SU-DHL-6 (cell line): ENCODE measurements around the gene MGMT.

Experiments
- H2AFZ ChIP-seq: fragments of 200-600 bp; sonication (generic); 2 replicates; pipeline ENCODE4 v1.6.1; 2014; ENCODE audit warnings: low read depth, mild to moderate bottlenecking, moderate library complexity, mixed read lengths, antibody characterized with exemption, low read length; ENCODE audit not compliant: severe bottlenecking
- H3F3A ChIP-seq: fragments of 200-600 bp; shearing (Covaris generic); 2 replicates; pipeline ENCODE4 v1.6.0; 2016; ENCODE audit warnings: antibody characterized with exemption, mild to moderate bottlenecking; ENCODE audit not compliant: insufficient read depth
- H3K27ac ChIP-seq: fragments of 200-600 bp; sonication (generic); 2 replicates; pipeline ENCODE4 v1.5.1; 2016; ENCODE audit warnings: low read depth, mild to moderate bottlenecking, low read length, moderate library complexity, mixed read lengths
- H3K27me3 ChIP-seq: fragments of 200-600 bp; sonication (generic), shearing (Covaris generic); 2 replicates; pipeline ENCODE4 v1.6.0; 2014; ENCODE audit warnings: mild to moderate bottlenecking, low read length
- H3K36me3 ChIP-seq: fragments of 200-600 bp; sonication (generic); 2 replicates; pipeline ENCODE4 v1.6.1; 2014; ENCODE audit warnings: mild to moderate bottlenecking, low read length, mixed read lengths
- H3K4me2 ChIP-seq: fragments of 300-600, 200-600 bp; shearing (Covaris generic), sonication (generic); 2 replicates; pipeline ENCODE4 v1.6.0; 2014; ENCODE audit warnings: low read length, low read depth, mild to moderate bottlenecking; ENCODE audit not compliant: poor library complexity, severe bottlenecking
- H3K4me3 ChIP-seq: fragments of 200-600 bp; sonication (generic); 2 replicates; pipeline ENCODE4 v1.5.1; 2014; ENCODE audit warnings: antibody characterized with exemption, low read length, mild to moderate bottlenecking, mixed read lengths; ENCODE audit not compliant: insufficient read depth, poor library complexity, severe bottlenecking
- H3K79me2 ChIP-seq: fragments of 200-600 bp; sonication (generic); 2 replicates; pipeline ENCODE4 v1.6.1; 2014; ENCODE audit warnings: mild to moderate bottlenecking, low read length, moderate library complexity; ENCODE audit not compliant: insufficient read depth
- H3K9ac ChIP-seq: fragments of 200-600 bp; sonication (generic); 2 replicates; pipeline ENCODE4 v1.7.0; 2014; ENCODE audit warnings: mild to moderate bottlenecking, low read length
- H3K9me2 ChIP-seq: fragments of 200-600 bp; sonication (generic); replicated peaks from 2 replicates; pipeline ENCODE4 v1.6.1; 2014; ENCODE audit warnings: low read length; ENCODE audit not compliant: insufficient read depth
- H3K9me3 ChIP-seq: fragments of 200-600 bp; sonication (generic); 2 replicates; pipeline ENCODE4 v1.6.1; 2014; ENCODE audit warnings: low read length, mixed read lengths; ENCODE audit not compliant: insufficient read depth
- H4K20me1 ChIP-seq: fragments of 200-600 bp; sonication (generic); 2 replicates; pipeline ENCODE4 v1.6.1; 2014; ENCODE audit warnings: low read depth, mild to moderate bottlenecking, antibody characterized with exemption, low read length, moderate library complexity, mixed read lengths
- EZH2phosphoT487 ChIP-seq: fragments of 200-600 bp; sonication (generic), shearing (Covaris generic); conservative IDR thresholded peaks from 2 replicates; pipeline ENCODE4 v1.6.1; 2018; ENCODE audit warnings: mild to moderate bottlenecking, antibody characterized with exemption, low read length, moderate library complexity, mixed read lengths
- TF ChIP-seq, protein P1 (sequence below): fragments of 200-600 bp; sonication (generic); IDR thresholded peaks from one replicate; pipeline ENCODE4 v1.5.1; 2017; ENCODE audit warnings: antibody characterized with exemption, mild to moderate bottlenecking, low read length, moderate library complexity; ENCODE audit not compliant: insufficient read depth, poor library complexity, severe bottlenecking

Gene MGMT

DNA sequence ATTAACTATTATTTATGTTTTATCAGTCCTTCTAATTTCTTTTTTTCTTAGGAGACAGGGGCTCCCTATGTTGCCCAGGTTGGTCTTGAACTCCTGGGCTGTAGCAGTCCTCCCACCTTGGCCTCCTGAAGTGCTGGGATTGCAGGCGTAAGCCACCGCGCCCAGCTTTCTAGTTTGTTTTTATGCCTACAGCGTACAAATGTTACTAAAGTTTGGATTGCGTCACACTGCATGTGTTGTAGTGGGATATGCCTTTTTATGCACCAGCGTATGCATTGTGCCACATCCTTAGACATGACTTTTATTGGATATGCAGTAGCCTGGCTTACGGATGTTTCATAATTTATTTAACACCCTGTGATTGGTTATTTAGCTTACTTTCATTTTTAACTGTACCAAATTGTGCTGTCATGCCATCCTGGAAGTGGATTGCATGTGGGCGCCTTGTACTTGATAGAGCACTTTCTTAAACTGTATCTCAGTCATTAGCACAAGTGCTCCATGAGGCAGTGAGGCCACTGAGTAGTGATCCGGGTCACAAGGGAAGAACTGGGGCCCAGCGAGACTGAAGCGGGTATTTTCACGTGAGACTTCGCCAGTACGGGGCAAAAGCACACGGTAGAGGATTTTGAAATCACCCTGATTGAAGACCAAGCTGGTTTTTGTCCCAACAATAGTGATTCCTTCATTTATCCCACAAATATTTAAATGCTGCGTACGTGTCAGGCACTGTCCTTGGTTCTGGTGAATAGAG is 165.0 kb downstream of the MGMT start:
- no peak overlapping the region for H3K9ac ChIP-seq
- H3K36me3 ChIP-seq: no peaks in the 10 kb centered on the region
- no peaks in the 10 kb centered on the region; the same call in 1 of the 2 replicates for H3K9me2 ChIP-seq
- H3K79me2 ChIP-seq: no peaks in the 10 kb centered on the region
- no peaks in the 10 kb centered on the region for H4K20me1 ChIP-seq
- no peak overlapping the region for H3K4me2 ChIP-seq
- H3K4me3 ChIP-seq: no peak overlapping the region
- H3K27me3 ChIP-seq: no peaks in the 10 kb centered on the region
- TF ChIP-seq, protein P1, sequence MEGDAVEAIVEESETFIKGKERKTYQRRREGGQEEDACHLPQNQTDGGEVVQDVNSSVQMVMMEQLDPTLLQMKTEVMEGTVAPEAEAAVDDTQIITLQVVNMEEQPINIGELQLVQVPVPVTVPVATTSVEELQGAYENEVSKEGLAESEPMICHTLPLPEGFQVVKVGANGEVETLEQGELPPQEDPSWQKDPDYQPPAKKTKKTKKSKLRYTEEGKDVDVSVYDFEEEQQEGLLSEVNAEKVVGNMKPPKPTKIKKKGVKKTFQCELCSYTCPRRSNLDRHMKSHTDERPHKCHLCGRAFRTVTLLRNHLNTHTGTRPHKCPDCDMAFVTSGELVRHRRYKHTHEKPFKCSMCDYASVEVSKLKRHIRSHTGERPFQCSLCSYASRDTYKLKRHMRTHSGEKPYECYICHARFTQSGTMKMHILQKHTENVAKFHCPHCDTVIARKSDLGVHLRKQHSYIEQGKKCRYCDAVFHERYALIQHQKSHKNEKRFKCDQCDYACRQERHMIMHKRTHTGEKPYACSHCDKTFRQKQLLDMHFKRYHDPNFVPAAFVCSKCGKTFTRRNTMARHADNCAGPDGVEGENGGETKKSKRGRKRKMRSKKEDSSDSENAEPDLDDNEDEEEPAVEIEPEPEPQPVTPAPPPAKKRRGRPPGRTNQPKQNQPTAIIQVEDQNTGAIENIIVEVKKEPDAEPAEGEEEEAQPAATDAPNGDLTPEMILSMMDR: no peak
- no peak for TF ChIP-seq EZH2phosphoT487
- H3K9me3 ChIP-seq: no peaks in the 10 kb centered on the region; the same call in 1 of the 2 replicates
- no peak overlapping the region for H3K27ac ChIP-seq
- no peaks in the 10 kb centered on the region for H3F3A ChIP-seq
- no peak overlapping the region for H2AFZ ChIP-seq

- Histone ChIP-seq H3K79me2 (no peaks in the 10 kb centered on the region), H3K4me2 (no peak overlapping the region), H3K27ac (no peak overlapping the region), H3K4me3 (no peak overlapping the region), H3K27me3 (no peaks in the 10 kb centered on the region), H3K9me2 (no peaks in the 10 kb centered on the region; the same call in 1 of the 2 replicates), H2AFZ (no peak overlapping the region), H3K9ac (no peak overlapping the region), H4K20me1 (no peaks in the 10 kb centered on the region), H3K36me3 (no peaks in the 10 kb centered on the region), H3K9me3 (no peaks in the 10 kb centered on the region; the same call in 1 of the 2 replicates), H3F3A (no peaks in the 10 kb centered on the region)
- TF ChIP-seq EZH2phosphoT487: no peak
- TF ChIP-seq, protein P1: no peak
Measured at GRCh38 chr10:129637010-129637409, 170.0 kb downstream of the MGMT start.

DNA sequence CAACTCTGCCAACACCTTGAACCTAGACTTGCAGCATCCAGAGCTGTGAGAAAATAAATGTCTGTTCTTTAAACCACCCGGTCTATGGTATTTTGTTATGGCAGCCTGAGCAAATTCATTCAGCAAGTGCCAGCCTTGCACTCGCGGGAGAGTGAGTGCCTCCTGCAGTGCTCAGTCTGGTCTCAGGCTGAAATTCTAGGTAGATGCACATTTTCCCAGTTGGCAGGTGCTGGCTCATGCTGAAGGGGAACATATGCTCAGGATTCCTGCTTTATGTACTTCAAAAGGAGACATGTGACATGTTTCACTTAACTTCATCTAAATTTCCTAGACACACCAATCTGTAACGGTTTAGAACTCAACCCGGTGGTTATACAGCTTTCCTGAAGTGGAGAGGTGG is 170.8 kb downstream of the MGMT start:
- Histone ChIP-seq H2AFZ (no peak overlapping the region), H3K4me3 (no peak overlapping the region), H3K9me3 (no peaks in the 10 kb centered on the region; the same call in 1 of the 2 replicates), H3K27me3 (no peaks in the 10 kb centered on the region), H3K36me3 (no peaks in the 10 kb centered on the region), H3K27ac (no peak overlapping the region), H3F3A (no peaks in the 10 kb centered on the region), H4K20me1 (no peaks in the 10 kb centered on the region), H3K79me2 (no peaks in the 10 kb centered on the region), H3K9me2 (no peaks in the 10 kb centered on the region; the same call in 1 of the 2 replicates), H3K4me2 (no peak overlapping the region), H3K9ac (no peak overlapping the region)
- TF ChIP-seq, protein P1: no peak
- TF ChIP-seq EZH2phosphoT487: no peak
